Stimulated activated CD8-positive, alpha-beta memory T cell treated with anti-CD3 and anti-CD28 coated beads, Interleukin-12 subunit alpha, Interleukin-12 subunit beta, amount 100 ng/mL, for 1 hour (primary cell): Measurements from ENCODE around the gene ZNF69.
"Not testable (repeated sequence)": the region's sequence is repeated elsewhere in the genome, so short reads cannot be mapped to it uniquely, and the experiment has no call there.

Source experiments
- DNase-seq: peaks from one replicate; pipeline ENCODE4 v3.0.0-alpha.2; 2020; ENCODE audit warnings: low read depth

Gene ZNF69

GRCh38 chr19:11887611-11888531 is at the start of gene ZNF69:
Gene ZNF69 (plus strand): TSS chr19:11887782. CDS start chr19:11887924, 142 bp downstream.
- peak; percentile 54 for DNase-seq

DNA sequence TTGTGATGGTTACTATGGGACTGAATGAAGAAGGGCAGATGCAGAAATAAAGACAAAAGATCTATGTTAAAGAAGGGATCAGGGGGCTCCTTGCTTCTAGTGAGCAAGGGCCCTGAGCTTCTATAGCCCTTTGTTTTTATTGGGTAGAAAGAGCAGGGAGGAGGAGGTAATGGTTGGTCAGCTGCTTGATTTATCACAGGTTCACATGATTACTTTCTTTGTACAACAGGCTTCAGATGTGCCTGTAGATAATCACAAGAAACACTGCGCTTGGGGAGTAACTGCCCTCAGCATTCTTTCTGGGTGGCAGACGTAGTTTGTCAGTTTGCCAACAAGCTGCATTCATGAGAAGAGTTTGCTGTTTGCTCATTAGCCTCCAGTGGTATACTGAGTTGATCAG is 43.9 kb upstream of the ZNF69 start:
- no peak for DNase-seq

DNA sequence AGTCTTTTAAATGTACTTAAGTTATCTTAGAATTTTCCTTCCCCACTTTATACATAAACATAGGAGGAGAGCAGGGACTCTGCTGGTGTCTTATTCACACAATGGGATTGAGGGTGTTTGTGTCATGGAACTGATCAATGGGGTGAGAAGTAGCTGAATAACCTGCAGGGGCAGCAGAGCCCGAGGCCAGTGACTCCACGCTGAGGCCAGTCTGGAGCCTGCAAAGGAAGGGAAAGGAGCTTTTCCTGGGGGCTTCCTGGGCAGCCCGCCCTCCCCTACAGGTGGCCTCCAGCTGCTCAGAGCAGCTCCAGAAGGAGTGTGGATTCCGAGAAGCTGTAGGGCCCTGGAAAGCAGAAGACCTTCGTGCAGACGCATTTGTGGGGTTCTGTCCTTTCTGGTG is 40.0 kb upstream of the ZNF69 start:
- DNase-seq, result not testable (repeated sequence)

GRCh38 chr19:11848200-11848593 is 39.4 kb upstream of the ZNF69 start:
- DNase-seq, result no peak

DNA sequence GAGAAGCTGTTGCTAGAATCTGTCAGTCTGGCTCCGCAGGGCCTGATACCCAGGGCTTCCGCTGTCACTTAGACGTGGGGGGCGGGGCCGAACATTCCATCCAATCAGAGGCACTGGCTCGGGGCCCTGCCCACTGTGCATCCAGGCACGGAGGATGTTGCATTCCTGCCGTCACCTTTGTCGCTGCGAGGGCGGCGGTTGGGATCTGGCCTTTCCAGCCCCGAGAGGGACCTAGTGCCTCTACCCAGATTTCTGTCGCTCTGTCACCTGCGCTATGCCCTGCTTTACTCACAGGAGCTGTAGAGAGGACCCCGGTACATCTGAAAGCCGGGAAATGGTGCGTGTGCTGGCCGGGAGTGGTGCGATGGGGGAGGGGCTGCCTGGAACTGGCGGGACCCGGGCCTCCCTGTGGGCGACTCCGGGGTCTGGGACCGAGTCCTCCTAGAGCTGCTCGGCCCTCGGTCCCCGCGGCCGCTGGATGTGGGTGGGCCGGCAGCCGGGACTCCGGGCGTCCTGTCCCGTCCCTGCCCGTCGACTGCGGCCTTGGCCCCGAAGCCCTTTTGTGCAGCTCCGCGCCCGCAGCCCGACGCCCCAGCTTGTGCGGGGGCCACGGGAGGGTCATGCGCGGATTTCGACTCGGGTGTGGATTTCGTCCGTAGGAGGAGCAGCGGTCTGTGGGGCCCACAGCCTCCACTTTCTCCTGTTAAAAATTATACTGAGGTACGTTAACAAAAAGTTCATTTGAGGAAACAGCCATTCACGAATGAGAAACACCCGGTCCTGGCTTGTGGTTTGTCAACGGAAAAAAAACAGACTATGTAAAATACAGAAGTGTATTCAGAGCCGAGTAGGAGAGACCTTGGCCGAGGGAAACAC is 38.8 kb upstream of the ZNF69 start, which contains the start of gene ZNF439:
Gene ZNF439 (plus strand): TSS at position 133 of the 876 bp plus-strand sequence. CDS start 142 bp downstream, at position 275.
- DNase-seq, result peak; percentile 83

DNA sequence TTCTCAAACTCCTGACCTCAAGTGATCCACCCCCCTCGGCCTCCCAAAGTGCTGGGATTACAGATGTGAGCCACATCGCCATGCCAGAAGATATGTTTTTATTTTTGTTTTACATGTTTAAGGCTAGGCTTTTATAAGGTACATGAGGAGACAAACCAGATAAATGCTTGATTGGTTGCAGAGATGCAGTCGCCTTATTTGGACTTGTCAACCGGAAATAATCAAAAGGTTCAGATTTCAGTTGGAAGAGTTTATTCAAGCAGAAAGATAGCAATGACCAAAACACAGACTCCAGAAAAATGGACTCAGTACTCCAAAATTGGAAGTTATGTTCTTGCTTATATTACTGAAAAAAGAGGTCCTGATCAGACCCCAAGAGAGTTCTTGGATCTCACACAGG is 37.3 kb upstream of the ZNF69 start:
- DNase-seq, result not testable (repeated sequence)

GRCh38 chr19:11853358-11853757 is 34.2 kb upstream of the ZNF69 start:
- no peak for DNase-seq

DNA sequence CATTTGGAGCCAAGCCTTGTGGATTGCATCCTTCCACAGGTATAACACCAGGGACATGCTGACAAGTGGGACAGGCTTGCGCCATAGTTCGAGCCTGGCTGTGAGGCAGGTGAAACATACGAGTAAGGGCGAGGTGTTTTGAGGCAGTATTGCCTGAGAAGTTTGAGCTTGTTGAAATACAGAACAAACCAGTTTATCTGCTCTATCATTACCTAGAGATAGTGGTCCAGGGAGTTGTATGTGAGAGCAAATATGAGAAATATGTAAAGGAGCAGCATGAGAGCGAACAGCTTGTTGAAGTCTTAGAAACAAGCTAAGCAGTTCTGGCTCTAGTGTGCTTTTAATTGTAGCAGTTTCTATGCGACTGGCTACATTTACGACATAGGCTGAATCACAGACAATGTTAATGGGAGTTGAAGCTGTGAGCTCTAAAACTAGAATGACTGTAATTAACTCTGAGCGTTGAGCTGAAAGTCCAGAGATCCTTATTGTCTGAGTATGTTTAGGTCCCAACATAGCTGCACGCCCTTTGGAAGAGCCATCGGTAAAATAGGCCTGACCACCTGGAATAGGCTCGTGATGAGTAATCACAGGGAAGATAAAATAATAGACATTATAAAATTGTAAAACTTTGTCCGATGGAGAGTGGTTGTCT is 30.9 kb upstream of the ZNF69 start:
- no peak for DNase-seq

DNA sequence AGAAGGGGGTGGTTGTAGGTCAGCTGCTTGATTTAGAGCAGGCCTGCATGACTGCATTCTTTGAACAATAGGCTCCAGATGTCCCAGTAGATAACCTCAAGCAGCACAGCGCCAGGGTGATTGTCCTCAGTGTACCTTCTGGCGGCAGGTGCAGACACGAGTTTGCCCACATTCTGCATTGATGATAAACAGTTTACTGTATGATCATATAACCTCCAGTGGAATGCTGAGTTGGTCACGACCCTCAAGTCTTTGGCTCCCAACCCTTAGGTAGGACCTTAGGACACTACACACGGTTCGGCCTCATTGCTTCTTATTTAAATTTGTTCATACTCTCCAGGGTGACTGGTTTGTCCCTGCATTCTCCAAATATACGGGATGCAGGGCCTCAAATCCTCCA is 26.9 kb upstream of the ZNF69 start:
- no peak for DNase-seq

DNA sequence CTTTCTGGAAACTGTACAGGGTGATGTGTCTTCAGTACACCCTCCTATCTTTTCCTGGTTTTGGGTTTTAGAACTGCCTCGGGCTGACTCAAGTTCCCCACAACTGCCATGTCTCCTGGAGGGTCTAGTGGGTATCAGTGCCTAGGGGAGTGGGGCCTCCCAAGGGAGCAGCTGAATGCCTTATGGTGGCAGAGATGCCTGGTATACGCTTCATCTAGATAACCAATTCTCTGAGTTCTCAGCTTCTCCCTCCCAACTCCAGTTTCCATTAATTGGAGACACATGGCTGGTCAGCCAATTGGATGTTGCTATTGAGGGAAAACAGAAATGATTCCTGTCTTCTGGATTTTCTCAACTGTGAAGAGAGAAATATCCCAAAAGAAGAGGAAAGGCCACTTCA is 26.3 kb upstream of the ZNF69 start:
- no peak for DNase-seq

DNA sequence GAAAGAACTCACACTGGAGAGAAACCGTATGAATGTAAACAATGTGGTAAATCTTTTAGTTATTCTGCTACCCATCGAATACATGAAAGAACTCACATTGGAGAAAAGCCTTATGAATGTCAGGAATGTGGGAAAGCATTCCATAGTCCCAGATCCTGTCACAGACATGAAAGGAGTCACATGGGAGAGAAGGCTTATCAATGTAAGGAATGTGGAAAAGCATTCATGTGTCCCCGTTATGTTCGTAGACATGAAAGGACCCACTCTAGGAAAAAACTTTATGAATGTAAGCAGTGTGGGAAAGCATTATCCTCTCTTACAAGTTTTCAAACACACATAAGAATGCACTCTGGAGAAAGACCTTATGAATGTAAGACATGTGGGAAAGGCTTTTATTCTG is 19.8 kb upstream of the ZNF69 start:
- not testable (repeated sequence) for DNase-seq

GRCh38 chr19:11868188-11868587 is 19.4 kb upstream of the ZNF69 start:
- DNase-seq, result no peak

- DNase-seq, result no peak
These were observed 15.0 kb upstream of the ZNF69 start for GRCh38 chr19:11872624-11873023.

DNA sequence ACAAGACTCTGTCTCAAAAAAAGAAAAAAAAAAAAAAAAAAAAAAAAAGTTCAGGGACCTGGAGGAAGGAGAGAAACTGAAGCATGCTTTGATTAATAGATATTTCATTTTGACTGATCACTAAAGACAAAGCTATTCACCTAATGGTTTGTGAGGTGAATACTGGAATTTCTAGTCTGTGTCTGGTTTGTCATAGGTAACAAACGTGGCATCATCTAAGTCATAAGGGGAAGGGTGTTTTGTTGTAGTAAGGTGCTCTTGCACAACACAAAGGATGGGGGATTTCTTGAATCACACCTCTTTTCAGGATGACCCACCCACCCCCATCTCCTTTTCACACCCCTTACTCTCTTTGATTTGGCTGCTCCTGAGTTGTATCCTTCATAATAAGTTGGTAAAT is 13.8 kb upstream of the ZNF69 start:
- no peak for DNase-seq

DNA sequence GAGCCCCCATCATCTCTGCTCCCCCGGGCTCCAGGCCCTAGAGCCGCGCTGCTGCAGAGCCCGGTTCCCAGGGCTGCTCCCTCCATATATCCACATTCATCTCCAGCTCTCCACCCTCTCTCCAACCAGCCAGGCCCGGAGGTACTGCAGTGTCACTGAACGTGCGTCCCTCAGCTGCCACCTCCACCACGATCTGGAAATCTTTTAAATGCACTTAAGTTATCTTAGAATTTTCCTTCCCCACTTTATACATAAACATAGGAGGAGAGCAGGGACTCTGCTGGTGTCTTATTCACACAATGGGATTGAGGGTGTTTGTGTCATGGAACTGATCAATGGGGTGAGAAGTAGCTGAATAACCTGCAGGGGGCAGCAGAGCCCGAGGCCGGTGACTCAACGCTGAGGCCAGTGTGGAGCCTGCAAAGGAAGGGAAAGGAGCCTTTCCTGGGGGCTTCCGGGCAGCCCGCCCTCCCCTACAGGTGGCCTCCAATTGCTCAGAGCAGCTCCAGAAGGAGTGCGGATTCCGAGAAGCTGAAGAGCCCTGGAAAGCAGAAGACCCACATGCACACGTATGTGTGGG is 7.8 kb upstream of the ZNF69 start:
- DNase-seq, result peak; percentile 19

GRCh38 chr19:11880598-11880997 is 7.0 kb upstream of the ZNF69 start:
- no peak for DNase-seq

- DNase-seq, result peak; percentile 45
These were observed 6.3 kb upstream of the ZNF69 start for GRCh38 chr19:11881151-11881800.

DNA sequence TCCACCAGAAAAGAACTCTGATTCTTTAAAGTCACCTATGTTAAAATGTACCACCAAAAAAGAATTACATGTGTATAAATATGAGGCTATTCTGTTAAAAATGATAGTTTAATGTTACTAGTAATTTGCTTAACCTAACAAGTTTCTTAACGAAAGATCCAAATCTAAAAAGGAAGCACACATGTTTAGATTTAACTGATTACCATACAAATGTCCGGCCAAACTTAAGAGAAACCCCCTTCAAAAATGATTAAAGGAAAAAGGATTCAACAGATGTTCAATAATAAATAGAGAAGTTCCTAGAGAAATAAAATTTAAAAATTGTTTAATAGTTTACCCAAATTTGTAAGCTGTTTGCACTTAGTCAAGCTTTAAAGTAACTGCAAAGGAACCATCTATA is 5.0 kb upstream of the ZNF69 start:
- no peak for DNase-seq

DNA sequence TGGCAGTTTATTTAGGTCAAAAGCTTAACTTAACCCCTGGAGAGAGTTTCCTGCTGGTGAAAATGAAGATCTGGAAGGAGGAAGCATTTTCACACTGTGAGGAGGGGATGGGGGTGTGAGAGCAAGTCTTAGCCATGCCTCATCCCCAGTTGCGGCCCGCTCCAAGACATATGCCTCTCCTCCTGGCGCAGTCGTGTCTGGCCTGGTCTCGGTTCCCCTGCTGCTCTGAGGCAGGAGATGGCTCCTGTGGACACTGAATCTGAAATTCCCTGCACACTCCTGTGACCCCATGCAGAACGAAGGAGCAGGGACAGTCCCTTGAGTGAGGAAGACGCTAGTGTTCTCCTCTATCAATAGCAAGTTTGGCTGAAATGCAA is 360 bp upstream of the ZNF69 start:
- no peak for DNase-seq

- DNase-seq, result not testable (repeated sequence)
These were observed 2.3 kb downstream of the ZNF69 start for GRCh38 chr19:11889901-11890300.

- DNase-seq, result no peak
These were observed 3.1 kb downstream of the ZNF69 start for GRCh38 chr19:11890634-11891033.
